Neuronal stem cell (in vitro differentiated cells): ENCODE measurements around the gene ZNF549.
A peak's percentile ranks its signal among the peaks of the same experiment; 100 is the strongest.

ENCODE experiments used
- DNase-seq: peaks from one replicate; pipeline ENCODE4 v3.0.0-alpha.2; 2013; ENCODE audit warnings: low spot score
- H2AFZ ChIP-seq: one replicate; pipeline ENCODE4 v1.6.1; 2013; ENCODE audit warnings: mild to moderate bottlenecking, low read length, inconsistent platforms
- H2AK5ac ChIP-seq: 2 replicates; pipeline ENCODE4 v1.6.1; 2013; ENCODE audit warnings: low read depth, mild to moderate bottlenecking, inconsistent platforms, low read length, moderate library complexity, mixed read lengths
- H2BK120ac ChIP-seq: 2 replicates; pipeline ENCODE4 v1.6.1; 2013; ENCODE audit warnings: low read depth, mild to moderate bottlenecking, inconsistent platforms, low read length, moderate library complexity, mixed read lengths
- H2BK12ac ChIP-seq: one replicate; pipeline ENCODE4 v1.6.1; 2013; ENCODE audit warnings: low read length, inconsistent platforms
- H2BK15ac ChIP-seq: 2 replicates; pipeline ENCODE4 v1.6.1; 2013; ENCODE audit warnings: mild to moderate bottlenecking, low read length, inconsistent platforms, mixed read lengths
- H2BK5ac ChIP-seq: one replicate; pipeline ENCODE4 v1.6.1; 2013; ENCODE audit warnings: inconsistent platforms, mild to moderate bottlenecking, low read length, moderate library complexity
- H3K14ac ChIP-seq: one replicate; pipeline ENCODE4 v1.6.1; 2013; ENCODE audit warnings: low read length, inconsistent platforms
- H3K18ac ChIP-seq: 2 replicates; pipeline ENCODE4 v1.6.1; 2013; ENCODE audit warnings: low read length, inconsistent platforms
- H3K23ac ChIP-seq: 2 replicates; pipeline ENCODE4 v1.6.1; 2013; ENCODE audit warnings: low read depth, mild to moderate bottlenecking, mixed read lengths, low read length, inconsistent platforms; ENCODE audit not compliant: poor library complexity
- H3K27ac ChIP-seq: replicated peaks from 3 replicates; pipeline ENCODE4 v1.5.1; 2013; ENCODE audit warnings: low read length, inconsistent platforms
- H3K27me3 ChIP-seq, 3 experiments: 2 replicates each; pipeline ENCODE4 v1.6.1; 2013; ENCODE audit warnings: low read length in 3 of 3, mild to moderate bottlenecking in 2 of 3, inconsistent platforms in 1 of 3, low read depth in 1 of 3, mixed read lengths in 1 of 3, moderate library complexity in 1 of 3; ENCODE audit not compliant: control insufficient read depth in 3 of 3, insufficient read depth in 3 of 3
- H3K36me3 ChIP-seq, 2 donors: replicated peaks in 1 of 2; 2 replicates each; pipeline ENCODE4 v1.6.1; 2013; ENCODE audit warnings: low read length in 2 of 2; ENCODE audit not compliant: control insufficient read depth in 2 of 2, insufficient read depth in 2 of 2
- H3K4ac ChIP-seq: 2 replicates; pipeline ENCODE4 v1.6.1; 2013; ENCODE audit warnings: inconsistent platforms, mild to moderate bottlenecking, low read length, moderate library complexity
- H3K4me1 ChIP-seq, 2 donors: 1 replicate in 1 of 2; 2 replicates in 1 of 2; pipeline ENCODE4 v1.6.1; 2013; ENCODE audit warnings: low read length in 2 of 2, low read depth in 1 of 2; ENCODE audit not compliant: control insufficient read depth in 2 of 2, insufficient read depth in 1 of 2
- H3K4me2 ChIP-seq: one replicate; pipeline ENCODE4 v1.6.1; 2013; ENCODE audit warnings: mild to moderate bottlenecking, low read length, inconsistent platforms; ENCODE audit not compliant: insufficient read depth, poor library complexity, severe bottlenecking
- H3K4me3 ChIP-seq, 2 donors: 2 replicates each; pipeline ENCODE4 v1.5.1; 2013; ENCODE audit warnings: low read length in 2 of 2, mild to moderate bottlenecking in 2 of 2, inconsistent platforms in 1 of 2, moderate library complexity in 1 of 2
- H3K79me1 ChIP-seq: one replicate; pipeline ENCODE4 v1.6.1; 2013; ENCODE audit warnings: low read depth, mild to moderate bottlenecking, inconsistent platforms, low read length, moderate library complexity
- H3K9ac ChIP-seq: one replicate; pipeline ENCODE4 v1.6.1; 2013; ENCODE audit warnings: mild to moderate bottlenecking, low read depth, low read length, inconsistent platforms; ENCODE audit not compliant: poor library complexity
- H3K9me3 ChIP-seq, 2 donors: replicated peaks in 1 of 2; 2 replicates each; pipeline versions ENCODE3 to v1.6.1; 2013; ENCODE audit warnings: low read length in 2 of 2, mild to moderate bottlenecking in 2 of 2, inconsistent platforms in 1 of 2, low read depth in 1 of 2, mixed read lengths in 1 of 2, moderate library complexity in 1 of 2; ENCODE audit not compliant: control insufficient read depth in 2 of 2, insufficient read depth in 1 of 2
- H4K8ac ChIP-seq: one replicate; pipeline ENCODE4 v1.6.1; 2013; ENCODE audit warnings: low read depth, mild to moderate bottlenecking, inconsistent platforms, low read length, moderate library complexity
- H4K91ac ChIP-seq: one replicate; pipeline ENCODE4 v1.6.1; 2013; ENCODE audit warnings: low read length, low read depth, mild to moderate bottlenecking, inconsistent platforms; ENCODE audit not compliant: poor library complexity
- WGBS, 2 donors: extraction: QIAGEN DNeasy Blood & Tissue Kit; methylation state at CpG; one replicate each; pipeline ENCODE4 v1.1.7; 2013; ENCODE audit warnings: missing lambda C conversion rate in 2 of 2, mixed read lengths in 1 of 2; ENCODE audit not compliant: insufficient read length in 2 of 2, insufficient replicate concordance in 1 of 2; ENCODE audit errors: extremely low coverage in 2 of 2; 5-methylcytosine and 5-hydroxymethylcytosine counted together

Gene ZNF549

GRCh38 chr19:57578487-57579205, 51.5 kb downstream of the ZNF549 start, which contains the start of gene ZNF416:
Gene ZNF416 (minus strand): TSS chr19:57578911. CDS start chr19:57578704, 207 bp downstream.
- H2BK120ac ChIP-seq: no peak within 1 kb of the TSS
- no peak within 1 kb of the TSS for H4K91ac ChIP-seq
- H2AFZ ChIP-seq: peak within 1 kb of the TSS; percentile 88
- H3K36me3 ChIP-seq: peaks cover 29 to 42% of the 10 kb centered on the region in 2 donors
- no peak within 1 kb of the TSS for H3K27ac ChIP-seq
- H3K79me1 ChIP-seq: peaks cover 6% of the 10 kb centered on the region
- H3K23ac ChIP-seq: no peak within 1 kb of the TSS
- no peak within 1 kb of the TSS for H2BK12ac ChIP-seq
- H3K14ac ChIP-seq: no peak within 1 kb of the TSS
- H3K9me3 ChIP-seq: peaks cover 44 to 64% of the 10 kb centered on the region in 2 donors
- peak; percentile 98 for DNase-seq
- H4K8ac ChIP-seq: no peak within 1 kb of the TSS
- H3K27me3 ChIP-seq: peaks cover 0 to 2% (median 0%) of the 10 kb centered on the region in 3 experiments
- H3K4me1 ChIP-seq: peaks cover 4 to 7% of the 10 kb centered on the region in 2 donors
- WGBS, 2 donors: no CpG with 5 or more reads among the region's 62 CpGs
- no peak within 1 kb of the TSS for H3K4ac ChIP-seq
- peak within 1 kb of the TSS; percentile 77 to 84 for H3K4me3 ChIP-seq
- H3K4me2 ChIP-seq: peak within 1 kb of the TSS; percentile 63
- no peak within 1 kb of the TSS for H2BK15ac ChIP-seq
- H3K18ac ChIP-seq: peak within 1 kb of the TSS; percentile 64
- H2BK5ac ChIP-seq: no peak within 1 kb of the TSS
- peak within 1 kb of the TSS; percentile 43 for H2AK5ac ChIP-seq
- peak within 1 kb of the TSS; percentile 91 for H3K9ac ChIP-seq

- Histone ChIP-seq H3K36me3 (peaks cover 19 to 34% of the 10 kb centered on the region in 2 donors), H3K4me3 (peak overlapping the region; percentile 72 to 83), H2BK5ac (peak overlapping the region; percentile 26), H3K18ac (peak overlapping the region; percentile 89), H3K27me3 (peaks cover 0 to 2% (median 0%) of the 10 kb centered on the region in 3 experiments), H2BK12ac (no peak overlapping the region), H3K14ac (peak overlapping the region; percentile 11), H3K23ac (no peak overlapping the region), H3K4me2 (peak overlapping the region; percentile 65), H2AK5ac (peak overlapping the region; percentile 98), H2BK15ac (peak overlapping the region; percentile 2), H3K4ac (no peak overlapping the region), H4K8ac (peak overlapping the region; percentile 77), H2AFZ (peak overlapping the region; percentile 97), H4K91ac (no peak overlapping the region), H3K79me1 (peaks cover 14% of the 10 kb centered on the region), H2BK120ac (no peak overlapping the region), H3K9me3 (peaks cover 35 to 56% of the 10 kb centered on the region in 2 donors), H3K4me1 (peaks cover 5 to 11% of the 10 kb centered on the region in 2 donors), H3K9ac (no peak overlapping the region), H3K27ac (no peak overlapping the region)
- no peak for DNase-seq
- WGBS, 2 donors: no CpG with 5 or more reads among the region's 21 CpGs
These were observed 56.0 kb downstream of the ZNF549 start for GRCh38 chr19:57583104-57583520.

DNA sequence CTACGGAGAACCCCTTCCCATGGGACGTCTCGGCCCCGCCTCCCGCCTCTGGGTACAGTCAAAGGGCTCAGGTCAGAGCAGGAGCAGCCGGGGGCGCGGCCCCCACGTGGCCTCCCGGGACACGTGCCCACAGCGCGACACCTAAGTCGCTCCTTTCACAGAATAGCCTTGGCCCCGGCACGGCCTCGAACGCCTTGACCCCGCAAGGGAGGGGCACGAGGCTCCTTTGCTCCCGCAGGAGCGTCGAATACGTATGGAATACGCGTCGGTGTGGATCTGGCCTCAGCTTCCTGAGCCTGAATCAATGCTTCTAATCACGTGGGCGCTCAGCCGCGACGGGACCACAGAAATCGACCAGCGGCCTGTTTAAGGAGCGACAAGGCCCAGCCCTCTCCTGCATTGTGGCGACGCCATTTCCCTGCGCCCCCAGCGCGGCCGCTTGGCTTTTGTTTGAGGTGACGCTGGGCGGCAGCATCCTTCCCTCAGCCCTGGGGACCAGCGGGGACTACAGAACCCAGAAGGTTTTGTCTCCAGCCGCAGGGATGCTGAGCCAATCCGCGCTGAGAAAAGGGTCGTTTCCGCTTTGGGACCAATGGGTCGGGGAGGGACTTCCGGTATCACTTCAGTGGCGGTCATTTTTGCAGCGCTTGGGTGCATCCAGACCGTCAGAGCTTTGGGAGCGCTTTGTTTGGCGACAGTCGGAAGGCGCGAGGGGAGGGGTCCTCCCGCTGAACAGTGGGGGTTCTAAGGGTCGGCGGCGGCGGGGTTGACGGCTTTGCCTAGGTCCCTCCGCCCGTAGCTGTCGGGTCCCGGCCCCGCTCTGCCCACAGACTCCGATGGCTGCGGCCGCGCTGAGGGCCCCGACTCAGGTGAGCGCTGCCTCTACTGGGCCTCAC, 56.6 kb downstream of the ZNF549 start, which contains the start of gene ZIK1:
TSS of gene ZIK1 (plus strand) at position 625 of the 896 bp plus-strand sequence. CDS start at position 837, 212 bp downstream.
- Histone ChIP-seq H2AFZ (peak within 1 kb of the TSS; percentile 97), H3K9ac (peak within 1 kb of the TSS; percentile 90), H3K4me3 (peak within 1 kb of the TSS; percentile 83 to 96), H3K18ac (peak within 1 kb of the TSS; percentile 90), H3K23ac (peak within 1 kb of the TSS; percentile 31), H3K4me2 (peak within 1 kb of the TSS; percentile 82), H3K9me3 (peaks cover 41 to 62% of the 10 kb centered on the region in 2 donors), H3K27ac (peak within 1 kb of the TSS; percentile 11), H2BK5ac (peak within 1 kb of the TSS; percentile 62), H2BK120ac (no peak within 1 kb of the TSS), H3K4ac (peak within 1 kb of the TSS; percentile 13), H4K91ac (peak within 1 kb of the TSS; percentile 31), H3K14ac (peak within 1 kb of the TSS; percentile 50), H3K27me3 (peaks cover 0 to 2% (median 0%) of the 10 kb centered on the region in 3 experiments), H3K36me3 (peaks cover 26 to 40% of the 10 kb centered on the region in 2 donors), H2BK15ac (peak within 1 kb of the TSS; percentile 2), H4K8ac (peak within 1 kb of the TSS; percentile 77), H3K4me1 (peaks cover 5 to 11% of the 10 kb centered on the region in 2 donors), H2AK5ac (peak within 1 kb of the TSS; percentile 98), H2BK12ac (peak within 1 kb of the TSS; percentile 53), H3K79me1 (peaks cover 10% of the 10 kb centered on the region)
- WGBS, 2 donors: no CpG with 5 or more reads among the region's 76 CpGs
- peak; percentile 95 for DNase-seq
